ENCODE data around the gene UBA52.
A peak's percentile ranks its signal among the peaks of the same experiment; 100 is the strongest.

Gene UBA52

DNA sequence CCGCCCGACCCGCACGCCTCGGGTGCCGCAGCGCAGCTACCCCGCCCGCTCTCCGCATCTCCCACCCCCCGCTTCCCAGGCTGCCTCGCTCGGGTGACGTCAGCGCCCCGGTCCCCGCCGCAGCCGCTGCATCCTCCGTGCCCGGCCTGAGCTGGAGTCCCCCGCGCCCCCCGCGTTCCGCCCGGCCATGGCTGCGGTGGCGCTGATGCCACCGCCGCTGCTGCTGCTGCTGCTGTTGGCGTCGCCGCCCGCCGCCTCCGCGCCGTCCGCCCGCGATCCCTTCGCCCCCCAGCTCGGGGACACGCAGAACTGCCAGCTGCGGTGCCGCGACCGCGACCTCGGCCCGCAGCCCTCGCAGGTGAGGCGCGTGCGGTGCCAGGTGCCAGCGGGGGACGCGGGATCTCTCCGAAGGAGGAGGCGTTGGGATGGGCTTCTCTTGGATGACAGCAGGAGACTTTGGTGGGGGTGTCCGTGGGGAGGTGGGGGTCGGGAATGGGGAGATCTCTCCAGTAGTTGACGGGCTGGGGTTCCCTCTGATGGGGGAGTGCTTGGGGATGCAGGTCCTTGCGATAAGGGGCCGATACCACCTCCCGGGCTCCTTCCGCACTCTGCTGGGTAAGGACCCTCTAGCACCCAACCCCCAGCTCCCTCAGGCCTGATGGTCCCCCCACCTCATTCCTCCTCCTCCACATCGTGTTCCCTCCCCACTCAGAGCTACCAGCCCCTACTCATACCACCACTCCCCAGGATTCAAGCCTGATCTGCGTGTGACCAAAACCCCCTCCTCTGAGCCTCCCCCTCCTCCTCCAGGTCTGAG, 41.3 kb downstream of the UBA52 start, which contains the start of gene TMEM59L:
Gene TMEM59L, plus strand, starts transcription at position 99 of the 817 bp plus-strand sequence. Its CDS starts 89 bp downstream, at position 188.
- peak within 1 kb of the TSS; percentile 41 for H3K4me2 ChIP-seq (ENCODE audit: low read depth, low read length, poor library complexity, severe bottlenecking)
- H3K79me2 ChIP-seq (ENCODE audit: insufficient read depth, low read length) = no peaks in the 10 kb centered on the region
- no peak within 1 kb of the TSS for H3K9ac ChIP-seq (ENCODE audit: low read length)
- H3K9me3 ChIP-seq (ENCODE audit: insufficient read depth, low read length) = no peaks in the 10 kb centered on the region
- H3K27ac ChIP-seq (ENCODE audit: low read depth, low read length) = no peak within 1 kb of the TSS
- no peaks in the 10 kb centered on the region for H3K9me2 ChIP-seq (replicated peaks; ENCODE audit: insufficient read depth, low read length)
- H3K4me3 ChIP-seq (ENCODE audit: insufficient read depth, low read length, poor library complexity, severe bottlenecking) = peak within 1 kb of the TSS; percentile 18
- no peaks in the 10 kb centered on the region for H4K20me1 ChIP-seq (ENCODE audit: low read depth, low read length)
- H3F3A ChIP-seq (ENCODE audit: insufficient read depth) = no peaks in the 10 kb centered on the region
- H2AFZ ChIP-seq (ENCODE audit: low read depth, low read length, severe bottlenecking) = no peak within 1 kb of the TSS
- H3K27me3 ChIP-seq (ENCODE audit: low read length) = peaks cover 8% of the 10 kb centered on the region; the same call in 1 of the 2 replicates
- H3K36me3 ChIP-seq (ENCODE audit: low read length) = no peaks in the 10 kb centered on the region
- TF ChIP-seq EZH2phosphoT487 (conservative IDR thresholded peaks at IDR 0.05; ENCODE audit: low read length) = no peak
- TF ChIP-seq, protein P1, sequence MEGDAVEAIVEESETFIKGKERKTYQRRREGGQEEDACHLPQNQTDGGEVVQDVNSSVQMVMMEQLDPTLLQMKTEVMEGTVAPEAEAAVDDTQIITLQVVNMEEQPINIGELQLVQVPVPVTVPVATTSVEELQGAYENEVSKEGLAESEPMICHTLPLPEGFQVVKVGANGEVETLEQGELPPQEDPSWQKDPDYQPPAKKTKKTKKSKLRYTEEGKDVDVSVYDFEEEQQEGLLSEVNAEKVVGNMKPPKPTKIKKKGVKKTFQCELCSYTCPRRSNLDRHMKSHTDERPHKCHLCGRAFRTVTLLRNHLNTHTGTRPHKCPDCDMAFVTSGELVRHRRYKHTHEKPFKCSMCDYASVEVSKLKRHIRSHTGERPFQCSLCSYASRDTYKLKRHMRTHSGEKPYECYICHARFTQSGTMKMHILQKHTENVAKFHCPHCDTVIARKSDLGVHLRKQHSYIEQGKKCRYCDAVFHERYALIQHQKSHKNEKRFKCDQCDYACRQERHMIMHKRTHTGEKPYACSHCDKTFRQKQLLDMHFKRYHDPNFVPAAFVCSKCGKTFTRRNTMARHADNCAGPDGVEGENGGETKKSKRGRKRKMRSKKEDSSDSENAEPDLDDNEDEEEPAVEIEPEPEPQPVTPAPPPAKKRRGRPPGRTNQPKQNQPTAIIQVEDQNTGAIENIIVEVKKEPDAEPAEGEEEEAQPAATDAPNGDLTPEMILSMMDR (IDR thresholded peaks at IDR 0.05; ENCODE audit: insufficient read depth, low read length, poor library complexity, severe bottlenecking) = no peak

DNA sequence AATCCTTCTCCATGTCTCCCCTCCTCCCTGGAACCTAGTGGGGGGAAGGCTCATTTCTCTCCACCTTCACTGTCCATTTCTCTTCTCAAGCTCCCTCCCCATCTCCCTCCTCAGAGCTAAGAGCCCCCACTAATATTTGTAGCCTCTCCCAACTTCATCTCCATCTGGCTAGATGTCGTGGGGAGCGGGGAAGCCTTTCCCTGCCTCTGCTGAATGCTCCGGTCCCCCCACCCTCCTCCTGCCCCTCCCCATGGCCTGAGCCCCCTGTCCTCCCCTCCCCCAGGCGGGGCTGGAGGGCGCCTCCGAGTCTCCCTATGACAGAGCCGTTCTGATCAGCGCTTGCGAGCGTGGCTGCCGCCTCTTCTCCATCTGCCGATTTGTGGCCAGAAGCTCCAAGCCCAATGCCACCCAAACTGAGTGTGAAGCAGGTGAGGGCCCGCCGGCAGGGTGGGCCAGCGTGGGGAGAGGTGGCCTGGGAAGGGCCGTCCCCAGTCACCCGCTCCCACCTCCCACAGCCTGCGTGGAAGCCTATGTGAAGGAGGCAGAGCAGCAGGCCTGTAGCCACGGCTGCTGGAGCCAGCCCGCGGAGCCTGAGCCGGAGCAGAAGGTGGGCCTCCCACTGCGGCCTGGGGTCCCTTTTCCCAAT, 42.1 kb downstream of the UBA52 start:
- H3K27ac ChIP-seq (ENCODE audit: low read depth, low read length) = no peak overlapping the region
- H3K27me3 ChIP-seq (ENCODE audit: low read length) = peaks cover 3% of the 10 kb centered on the region; the same call in 1 of the 2 replicates
- H2AFZ ChIP-seq (ENCODE audit: low read depth, low read length, severe bottlenecking) = no peak overlapping the region
- H3K79me2 ChIP-seq (ENCODE audit: insufficient read depth, low read length) = no peaks in the 10 kb centered on the region
- H3K36me3 ChIP-seq (ENCODE audit: low read length) = no peaks in the 10 kb centered on the region
- no peaks in the 10 kb centered on the region for H4K20me1 ChIP-seq (ENCODE audit: low read depth, low read length)
- no peak overlapping the region for H3K9ac ChIP-seq (ENCODE audit: low read length)
- H3K9me2 ChIP-seq (replicated peaks; ENCODE audit: insufficient read depth, low read length) = no peaks in the 10 kb centered on the region
- H3K4me3 ChIP-seq (ENCODE audit: insufficient read depth, low read length, poor library complexity, severe bottlenecking) = no peak overlapping the region
- H3K9me3 ChIP-seq (ENCODE audit: insufficient read depth, low read length) = no peaks in the 10 kb centered on the region
- no peak overlapping the region for H3K4me2 ChIP-seq (ENCODE audit: low read depth, low read length, poor library complexity, severe bottlenecking)
- no peak for TF ChIP-seq EZH2phosphoT487 (conservative IDR thresholded peaks at IDR 0.05; ENCODE audit: low read length)
- TF ChIP-seq, protein P1 (IDR thresholded peaks at IDR 0.05; ENCODE audit: insufficient read depth, low read length, poor library complexity, severe bottlenecking) = no peak
- no peaks in the 10 kb centered on the region for H3F3A ChIP-seq (ENCODE audit: insufficient read depth)

DNA sequence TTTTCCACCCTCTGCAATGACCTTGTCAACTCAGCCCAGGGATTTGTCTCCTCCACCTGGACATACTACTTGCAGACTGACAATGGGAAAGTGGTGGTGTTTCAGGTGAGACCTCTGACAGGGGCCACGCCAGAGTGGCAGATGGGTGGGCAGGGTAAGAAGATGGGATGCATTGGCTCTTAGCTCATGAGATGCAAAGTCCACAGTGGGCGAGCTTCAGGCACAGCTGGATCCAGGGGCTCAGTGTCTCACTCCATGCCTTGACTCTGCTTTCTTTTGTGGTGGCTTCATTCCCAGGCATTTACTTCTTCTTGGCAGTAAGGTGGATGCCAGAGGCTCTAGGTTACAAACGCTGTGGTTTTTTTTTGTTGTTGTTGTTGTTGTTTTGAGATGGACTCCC, 44.4 kb downstream of the UBA52 start:
- Histone ChIP-seq H3K9ac (ENCODE audit: low read length) (no peak overlapping the region), H3K9me3 (ENCODE audit: insufficient read depth, low read length) (no peaks in the 10 kb centered on the region), H3K27ac (ENCODE audit: low read depth, low read length) (no peak overlapping the region), H3K79me2 (ENCODE audit: insufficient read depth, low read length) (no peaks in the 10 kb centered on the region), H3K27me3 (ENCODE audit: low read length) (peaks cover 1% of the 10 kb centered on the region; the same call in 1 of the 2 replicates), H3F3A (ENCODE audit: insufficient read depth) (no peaks in the 10 kb centered on the region), H3K36me3 (ENCODE audit: low read length) (no peaks in the 10 kb centered on the region), H3K4me3 (ENCODE audit: insufficient read depth, low read length, poor library complexity, severe bottlenecking) (no peak overlapping the region), H4K20me1 (ENCODE audit: low read depth, low read length) (no peaks in the 10 kb centered on the region), H3K9me2 (replicated peaks; ENCODE audit: insufficient read depth, low read length) (no peaks in the 10 kb centered on the region), H2AFZ (ENCODE audit: low read depth, low read length, severe bottlenecking) (no peak overlapping the region), H3K4me2 (ENCODE audit: low read depth, low read length, poor library complexity, severe bottlenecking) (no peak overlapping the region)
- TF ChIP-seq EZH2phosphoT487 (conservative IDR thresholded peaks at IDR 0.05; ENCODE audit: low read length) = no peak
- TF ChIP-seq, protein P1 (IDR thresholded peaks at IDR 0.05; ENCODE audit: insufficient read depth, low read length, poor library complexity, severe bottlenecking) = no peak
